Suprapubic skin (tissue), 4 donors: ENCODE data around the gene BBLN. TPM values are rescaled to one million over a fixed set of nuclear protein-coding genes. Genes with fewer than 3 reads are reported as not detected.

Source experiments
- DNase-seq, 2 donors: peaks; one replicate each; pipeline ENCODE4 v3.0.0-alpha.2; 2019; ENCODE audit warnings: low spot score in 2 of 2
- H3K27ac ChIP-seq: fragments of 200-600 bp; sonication (generic); one replicate; pipeline ENCODE4 v1.5.1; 2019
- H3K27me3 ChIP-seq: fragments of 200-600 bp; sonication (generic); one replicate; pipeline ENCODE4 v1.5.1; 2019
- H3K36me3 ChIP-seq: fragments of 200-600 bp; sonication (generic); one replicate; pipeline ENCODE4 v1.5.1; 2019
- H3K4me1 ChIP-seq: fragments of 200-600 bp; sonication (generic); one replicate; pipeline ENCODE4 v1.5.1; 2019
- H3K4me3 ChIP-seq: fragments of 200-600 bp; sonication (generic); one replicate; pipeline ENCODE4 v1.5.1; 2019; ENCODE audit warnings: mild to moderate bottlenecking
- H3K9me3 ChIP-seq: fragments of 200-600 bp; sonication (generic); one replicate; pipeline ENCODE4 v1.5.1; 2019
- CTCF ChIP-seq, 2 donors: fragments of 200-600 bp in 1 of 2; fragments of 450-650 bp in 1 of 2; sonication (generic) in 1 of 2; IDR thresholded peaks; one replicate each; pipeline ENCODE4 v1.5.1; 2016 to 2019; ENCODE audit warnings: antibody characterized with exemption in 2 of 2, mild to moderate bottlenecking in 1 of 2, moderate library complexity in 1 of 2
- EP300 ChIP-seq: sonication (generic); formaldehyde crosslinking; IDR thresholded peaks from one replicate; pipeline ENCODE4 v1.6.1; 2017; ENCODE audit warnings: antibody characterized with exemption
- POLR2A ChIP-seq, 2 donors: fragments of 450-650 bp; IDR thresholded peaks; one replicate each; pipeline ENCODE4 v1.6.1; 2017; ENCODE audit warnings: antibody characterized with exemption in 2 of 2, mild to moderate bottlenecking in 2 of 2, moderate library complexity in 2 of 2
- POLR2AphosphoS5 ChIP-seq, 3 donors: sonication (generic); formaldehyde crosslinking; IDR thresholded peaks; one replicate each; pipeline ENCODE4 v1.6.1; 2017; ENCODE audit warnings: antibody characterized with exemption in 3 of 3
- WGBS: methylation state at CpG from one replicate; pipeline ENCODE4 v1.1.5; 2018; 5-methylcytosine and 5-hydroxymethylcytosine counted together
- total RNA-seq, 4 donors: library from RNA; depleted of rRNA; stranded (reverse); fragments of >200 nt; gene quantifications; one replicate each; pipeline ENCODE4 v1.1.0, GENCODE V29; 2016

Gene BBLN
- total RNA-seq, 4 donors from 2014 or later: 157 to 345 (median 224) TPM

DNA sequence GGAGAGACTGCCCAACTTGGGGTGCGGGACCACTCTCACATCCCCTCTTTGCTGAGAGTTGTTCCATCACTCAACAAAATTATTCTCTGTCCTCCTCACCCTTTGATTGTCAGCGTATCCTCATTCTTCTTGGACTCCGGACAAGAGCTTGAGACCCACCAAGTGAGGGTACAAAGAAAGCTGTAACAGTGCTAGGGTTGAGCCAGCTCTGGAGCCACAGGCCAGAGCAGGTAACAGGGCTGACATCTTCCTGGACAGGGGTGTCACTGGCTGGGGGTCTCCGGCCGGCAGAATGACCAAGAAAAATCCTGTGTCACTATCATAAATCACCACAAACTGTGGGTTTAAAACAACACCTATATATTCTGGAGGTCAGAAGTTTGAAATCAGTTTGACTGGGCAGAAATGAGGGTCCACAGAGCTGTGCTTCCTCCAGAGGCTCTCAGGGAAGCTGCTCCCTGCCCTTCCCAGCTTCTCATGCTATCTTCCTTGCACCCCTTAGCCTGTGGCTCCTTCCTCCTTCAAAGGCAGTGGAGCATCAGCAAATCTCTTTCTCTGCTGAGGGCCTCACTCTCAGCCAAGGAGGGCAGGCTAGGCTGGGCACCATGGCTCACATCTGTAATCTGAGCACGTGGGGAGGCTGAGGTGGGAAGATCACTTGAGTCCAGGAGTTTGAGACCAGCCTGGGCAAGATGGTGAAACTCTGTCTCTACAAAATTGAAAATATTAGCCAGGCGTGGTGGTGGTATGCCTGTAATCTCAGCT lies 4.1 kb upstream of the BBLN start:
- H3K4me1 ChIP-seq: peaks cover 16% of the 10 kb centered on the region
- H3K27me3 ChIP-seq: no peaks in the 10 kb centered on the region
- H3K36me3 ChIP-seq: no peaks in the 10 kb centered on the region
- no peak for TF ChIP-seq POLR2A (IDR thresholded peaks at IDR 0.05)
- no peak for TF ChIP-seq EP300
- no peak for DNase-seq
- 77% methylated on average over 7 of the region's 7 CpGs for WGBS
- no peak overlapping the region for H3K4me3 ChIP-seq
- H3K27ac ChIP-seq: no peak overlapping the region
- no peaks in the 10 kb centered on the region for H3K9me3 ChIP-seq

DNA sequence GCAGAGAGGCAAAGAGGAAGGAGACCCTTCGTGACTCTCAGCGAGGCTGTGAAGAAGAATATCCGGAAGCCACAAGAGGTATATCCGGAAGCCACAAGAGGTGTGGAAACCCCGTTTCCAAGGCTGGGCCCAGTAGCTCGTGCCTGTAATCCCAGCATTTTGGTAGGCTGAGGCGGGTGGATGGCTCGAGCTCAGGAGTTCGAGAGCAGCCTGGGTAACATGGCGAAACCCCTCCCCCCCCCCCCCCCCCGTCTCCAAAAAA lies 612 bp upstream of the BBLN start:
- no peak for TF ChIP-seq POLR2AphosphoS5 (IDR thresholded peaks at IDR 0.05)
- no peak for TF ChIP-seq POLR2A (IDR thresholded peaks at IDR 0.05)
- TF ChIP-seq CTCF (IDR thresholded peaks at IDR 0.05): no peak
- no peak for TF ChIP-seq EP300

GRCh38 chr9:128160603-128160987 lies 530 bp downstream of the BBLN start:
- H3K27me3 ChIP-seq: no peaks in the 10 kb centered on the region
- peak in 1 of 2 donors; percentile 73 for DNase-seq
- H3K27ac ChIP-seq: peak overlapping the region; percentile 73
- no peak for TF ChIP-seq EP300
- TF ChIP-seq POLR2AphosphoS5 (IDR thresholded peaks at IDR 0.05): no peak
- TF ChIP-seq CTCF (IDR thresholded peaks at IDR 0.05): no peak
- TF ChIP-seq POLR2A (IDR thresholded peaks at IDR 0.05): no peak
- H3K4me1 ChIP-seq: peaks cover 28% of the 10 kb centered on the region
- peaks cover 18% of the 10 kb centered on the region for H3K36me3 ChIP-seq
- 0% methylated on average over 9 of the region's 23 CpGs for WGBS
- no peaks in the 10 kb centered on the region for H3K9me3 ChIP-seq
- H3K4me3 ChIP-seq: peak overlapping the region; percentile 78

More for the DNA sequence above, 612 bp upstream of the BBLN start:
- peaks cover 26% of the 10 kb centered on the region for H3K4me1 ChIP-seq
- no peaks in the 10 kb centered on the region for H3K27me3 ChIP-seq
- 38% methylated on average over 9 of the region's 11 CpGs for WGBS
- no peaks in the 10 kb centered on the region for H3K9me3 ChIP-seq
- peak in 1 of 2 donors; percentile 62 for DNase-seq
- peak overlapping the region; percentile 77 for H3K27ac ChIP-seq
- H3K36me3 ChIP-seq: peaks cover 16% of the 10 kb centered on the region
- peak overlapping the region; percentile 78 for H3K4me3 ChIP-seq

DNA sequence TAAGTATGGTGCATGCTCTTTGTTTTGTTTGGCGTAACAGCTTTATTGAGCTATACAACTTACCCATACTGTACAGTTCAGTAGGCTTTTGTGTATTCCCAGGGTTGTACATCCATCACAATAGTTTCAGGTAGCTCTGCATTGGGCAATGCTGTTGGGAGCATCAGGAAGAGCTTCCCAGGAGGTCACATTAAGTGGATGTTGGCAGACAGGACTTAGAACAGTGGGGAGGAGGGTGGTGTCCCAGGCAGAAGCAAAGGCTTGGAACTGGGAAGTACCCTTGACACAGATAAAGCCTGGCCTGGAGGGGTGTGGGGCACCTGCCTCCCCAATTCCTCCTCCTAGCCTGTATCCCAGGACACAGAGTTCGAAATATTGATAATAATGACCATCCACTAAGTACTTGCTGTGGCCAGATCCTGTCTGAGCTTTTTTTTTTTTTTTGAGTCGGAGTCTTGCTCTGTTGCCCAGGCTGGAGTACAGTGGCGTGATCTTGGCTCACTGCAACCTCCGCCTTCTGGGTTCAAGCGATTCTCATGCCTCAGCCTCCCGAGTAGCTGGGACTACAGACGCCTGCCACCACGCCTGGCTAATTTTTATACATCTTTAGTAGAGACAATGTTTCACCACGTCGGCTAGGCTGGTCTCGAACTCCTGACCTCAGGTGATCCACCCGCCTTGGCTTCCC lies 1.3 kb downstream of the BBLN start:
- no peak overlapping the region for H3K4me3 ChIP-seq
- WGBS: 87% methylated on average over 13 of the region's 13 CpGs
- no peak for TF ChIP-seq POLR2A (IDR thresholded peaks at IDR 0.05)
- no peak for TF ChIP-seq CTCF (IDR thresholded peaks at IDR 0.05)
- TF ChIP-seq EP300: no peak
- no peak for TF ChIP-seq POLR2AphosphoS5 (IDR thresholded peaks at IDR 0.05)
- no peaks in the 10 kb centered on the region for H3K27me3 ChIP-seq
- H3K27ac ChIP-seq: no peak overlapping the region
- peaks cover 26% of the 10 kb centered on the region for H3K36me3 ChIP-seq
- H3K9me3 ChIP-seq: no peaks in the 10 kb centered on the region
- no peak for DNase-seq
- H3K4me1 ChIP-seq: peaks cover 28% of the 10 kb centered on the region

DNA sequence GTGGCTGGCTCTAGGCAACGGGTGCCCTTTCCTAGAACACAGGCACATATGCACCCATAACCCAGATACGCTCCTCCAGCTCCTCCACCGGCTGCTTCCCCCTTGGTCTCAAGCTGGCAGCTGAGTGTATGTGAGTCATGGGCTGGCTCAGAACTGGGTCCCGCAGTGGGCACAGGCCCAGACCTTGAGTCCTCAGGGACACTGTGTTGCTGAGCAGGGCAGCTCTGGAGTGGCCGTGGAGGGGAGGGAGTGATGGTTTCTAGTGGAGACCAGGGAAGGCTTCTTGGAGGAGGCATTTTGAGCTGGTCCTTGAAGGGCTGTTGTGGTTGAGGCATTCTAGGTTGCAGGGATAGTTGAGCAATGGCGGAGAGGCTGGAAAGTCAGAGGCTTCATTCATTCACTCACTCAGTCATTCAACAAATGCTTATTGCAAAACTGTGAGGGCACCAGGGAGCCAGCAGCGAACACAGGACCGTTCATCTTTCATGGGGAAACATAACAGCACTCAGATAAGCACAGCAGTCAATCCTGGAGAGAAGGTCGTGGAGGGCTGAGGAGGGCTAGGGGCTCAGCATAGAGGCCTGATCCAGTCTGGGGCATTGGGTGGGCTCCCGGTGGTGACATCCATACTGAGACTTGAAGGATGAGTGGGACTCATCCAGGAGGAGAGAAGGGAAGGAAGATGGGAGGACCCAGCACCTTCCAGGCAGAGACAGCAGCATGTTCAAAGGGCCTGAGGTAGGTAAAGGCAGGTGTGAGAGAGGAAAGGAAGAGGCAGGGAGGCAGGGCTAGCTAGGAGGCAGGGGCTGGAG lies 2.4 kb downstream of the BBLN start:
- peak in 1 of 2 donors; percentile 61 for DNase-seq
- no peak overlapping the region for H3K4me3 ChIP-seq
- peaks cover 36% of the 10 kb centered on the region for H3K36me3 ChIP-seq
- H3K27me3 ChIP-seq: no peaks in the 10 kb centered on the region
- peaks cover 28% of the 10 kb centered on the region for H3K4me1 ChIP-seq
- 73% methylated on average over 10 of the region's 10 CpGs for WGBS
- no peaks in the 10 kb centered on the region for H3K9me3 ChIP-seq
- TF ChIP-seq POLR2AphosphoS5 (IDR thresholded peaks at IDR 0.05): no peak
- TF ChIP-seq POLR2A (IDR thresholded peaks at IDR 0.05): no peak
- no peak for TF ChIP-seq EP300
- no peak for TF ChIP-seq CTCF (IDR thresholded peaks at IDR 0.05)
- no peak overlapping the region for H3K27ac ChIP-seq
